Panc1 (cell line): ENCODE results near the gene TBCK. TPM values are rescaled to one million over a fixed set of nuclear protein-coding genes. Genes with fewer than 3 reads are reported as not detected.

Experiments used
- ATAC-seq: fragments of 200-7000 bp; cut with Tn5 transposase; 2 replicates; pipeline ENCODE4 v1.9.1; 2020; ENCODE audit warnings: mild to moderate bottlenecking, moderate library complexity
- BruUV-seq: library from RNA; stranded (reverse); fragments of 400-500 nt; replicated peaks from 2 replicates; lab custom pipeline; 2021; lab: Mats Ljungman, UMichigan
- CTCF ChIA-PET: fragments of 300-600 bp; sonication (Branson Sonifier 250); formaldehyde crosslinking; loops from one replicate; lab custom pipeline; 2022; ENCODE audit warnings: antibody characterized with exemption; lab: Charles Lee
- POLR2A ChIA-PET: fragments of 300-600 bp; sonication (Branson Sonifier 250); formaldehyde crosslinking; loops from one replicate; lab custom pipeline; 2022; ENCODE audit warnings: antibody characterized with exemption; lab: Charles Lee
- DNase-seq: peaks from one replicate; pipeline ENCODE4 v3.0.0-alpha.2; 2010; ENCODE audit warnings: low read depth, low spot score
- H3K27ac ChIP-seq: 2 replicates; pipeline ENCODE4 v1.5.1; 2011; ENCODE audit warnings: mild to moderate bottlenecking, low read length, inconsistent platforms
- H3K27me3 ChIP-seq: fragments of 200-500 bp; sonication (Bioruptor generic); 2 replicates; pipeline ENCODE4 v1.6.0; 2014; ENCODE audit warnings: low read length, inconsistent platforms; ENCODE audit not compliant: control insufficient read depth, insufficient read depth
- H3K36me3 ChIP-seq: fragments of 200-500 bp; sonication (Bioruptor generic); 2 replicates; pipeline ENCODE4 v1.5.1; 2014; ENCODE audit warnings: inconsistent platforms, mild to moderate bottlenecking, low read length, moderate library complexity; ENCODE audit not compliant: control insufficient read depth, insufficient read depth
- H3K4me1 ChIP-seq: 2 replicates; pipeline ENCODE4 v1.5.1; 2011; ENCODE audit warnings: inconsistent platforms, mild to moderate bottlenecking, low read length, moderate library complexity; ENCODE audit not compliant: control insufficient read depth, insufficient read depth
- H3K4me3 ChIP-seq, 2 experiments: 2 replicates each; pipeline ENCODE4 v1.5.1; 2011 to 2012; ENCODE audit warnings: low read depth in 2 of 2, low read length in 2 of 2, mild to moderate bottlenecking in 2 of 2, inconsistent platforms in 1 of 2, moderate library complexity in 1 of 2
- H3K9me3 ChIP-seq: fragments of 200-500 bp; sonication (Bioruptor generic); 2 replicates; pipeline ENCODE4 v1.5.1; 2014; ENCODE audit warnings: low read depth, mild to moderate bottlenecking, inconsistent platforms, low read length, moderate library complexity; ENCODE audit not compliant: control insufficient read depth, insufficient read depth
- CTCF ChIP-seq: fragments of 450-650 bp; IDR thresholded peaks from 2 replicates; pipeline ENCODE4 v1.5.1; 2017; ENCODE audit warnings: mild to moderate bottlenecking
- POLR2AphosphoS5 ChIP-seq: IDR thresholded peaks from 2 replicates; pipeline ENCODE4 v1.6.1; 2012; ENCODE audit warnings: mild to moderate bottlenecking, low read depth, low read length, moderate library complexity
- REST ChIP-seq, 2 experiments: IDR thresholded peaks; 2 replicates each; pipeline ENCODE4 v1.6.1; 2011 to 2012; ENCODE audit warnings: low read depth in 2 of 2, control low read depth in 1 of 2, low read length in 1 of 2, mild to moderate bottlenecking in 1 of 2, moderate library complexity in 1 of 2; ENCODE audit not compliant: insufficient read depth in 1 of 2
- SIN3A ChIP-seq: IDR thresholded peaks from 2 replicates; pipeline ENCODE4 v1.6.1; 2012; ENCODE audit warnings: low read depth, mild to moderate bottlenecking, low read length, moderate library complexity, borderline replicate concordance; ENCODE audit not compliant: insufficient read depth
- TCF7L2 ChIP-seq: IDR thresholded peaks from 2 replicates; pipeline ENCODE4 v1.6.1; 2011; ENCODE audit warnings: mild to moderate bottlenecking, low read depth, low read length, inconsistent platforms
- in situ Hi-C: cut with HindIII; loops from 2 replicates; pipeline ENCODE4 v1.10.0; 2016; ENCODE audit warnings: low sequenced_read_pairs, low pct_unique_long_range_greater_than_20kb
- intact Hi-C: fragments of 100-400 bp; cut with micrococcal nuclease; formaldehyde crosslinking; loops from one replicate; pipeline ENCODE4 v1.10.0; 2022; ENCODE audit not compliant: unreplicated experiment
- total RNA-seq: library from RNA; stranded (reverse); gene quantifications from one replicate; pipeline ENCODE4 v1.2.1, GENCODE V29; 2021; ENCODE audit not compliant: unreplicated experiment

Gene TBCK
- total RNA-seq, 1 experiment from 2014 or later, result 15.1 TPM

GRCh38 chr4:106041294-106042002, 274.6 kb downstream of the TBCK start:
- POLR2A ChIA-PET, result no interaction called here
- Histone ChIP-seq H3K9me3 (no peaks in the 10 kb centered on the region), H3K27ac (no peak overlapping the region), H3K27me3 (no peaks in the 10 kb centered on the region), H3K36me3 (no peaks in the 10 kb centered on the region), H3K4me3 (no peak overlapping the region), H3K4me1 (no peaks in the 10 kb centered on the region)
- ATAC-seq (no peak), DNase-seq (no peak)
- CTCF ChIA-PET, result no interaction called here
- no TSS peak for BruUV-seq
- intact Hi-C loops, result no loop called here
- in situ Hi-C loops, result no loop called here
- TF ChIP-seq CTCF (no peak), POLR2AphosphoS5 (no peak), SIN3A (no peak), REST (IDR thresholded peaks at IDR 0.05; ENCODE audit: insufficient read depth in 1 of 2, low read depth in 2 of 2, low read length in 1 of 2) (no peak), TCF7L2 (no peak)

GRCh38 chr4:106039796-106040195, 276.2 kb downstream of the TBCK start:
- H3K36me3 ChIP-seq, result no peaks in the 10 kb centered on the region
- no peak overlapping the region for H3K4me3 ChIP-seq
- DNase-seq, result no peak
- H3K9me3 ChIP-seq, result no peaks in the 10 kb centered on the region
- no peaks in the 10 kb centered on the region for H3K27me3 ChIP-seq
- in situ Hi-C loops, result no loop called here
- intact Hi-C loops, result no loop called here
- ChIA-PET CTCF (no interaction called here), POLR2A (no interaction called here)
- no peak for TF ChIP-seq SIN3A
- ATAC-seq, result no peak
- BruUV-seq, result no TSS peak
- no peak overlapping the region for H3K27ac ChIP-seq
- H3K4me1 ChIP-seq, result no peaks in the 10 kb centered on the region

GRCh38 chr4:106038908-106039307, 277.1 kb downstream of the TBCK start:
- ChIA-PET POLR2A (no interaction called here), CTCF (no interaction called here)
- no peaks in the 10 kb centered on the region for H3K4me1 ChIP-seq
- no peaks in the 10 kb centered on the region for H3K36me3 ChIP-seq
- intact Hi-C loops, result no loop called here
- H3K4me3 ChIP-seq, result no peak overlapping the region
- no TSS peak for BruUV-seq
- no peak for DNase-seq
- in situ Hi-C loops, result no loop called here
- no peaks in the 10 kb centered on the region for H3K9me3 ChIP-seq
- no peak for TF ChIP-seq CTCF
- TF ChIP-seq POLR2AphosphoS5, result no peak
- TF ChIP-seq REST (IDR thresholded peaks at IDR 0.05; ENCODE audit: insufficient read depth in 1 of 2, low read depth in 2 of 2, low read length in 1 of 2), result no peak
- no peak for TF ChIP-seq SIN3A
- TF ChIP-seq TCF7L2, result no peak
- ATAC-seq, result no peak
- H3K27me3 ChIP-seq, result no peaks in the 10 kb centered on the region
- H3K27ac ChIP-seq, result no peak overlapping the region
